ENCODE results near the gene SLC7A6.
A peak's percentile ranks its signal among the peaks of the same experiment; 100 is the strongest.

The SLC7A6 gene

DNA sequence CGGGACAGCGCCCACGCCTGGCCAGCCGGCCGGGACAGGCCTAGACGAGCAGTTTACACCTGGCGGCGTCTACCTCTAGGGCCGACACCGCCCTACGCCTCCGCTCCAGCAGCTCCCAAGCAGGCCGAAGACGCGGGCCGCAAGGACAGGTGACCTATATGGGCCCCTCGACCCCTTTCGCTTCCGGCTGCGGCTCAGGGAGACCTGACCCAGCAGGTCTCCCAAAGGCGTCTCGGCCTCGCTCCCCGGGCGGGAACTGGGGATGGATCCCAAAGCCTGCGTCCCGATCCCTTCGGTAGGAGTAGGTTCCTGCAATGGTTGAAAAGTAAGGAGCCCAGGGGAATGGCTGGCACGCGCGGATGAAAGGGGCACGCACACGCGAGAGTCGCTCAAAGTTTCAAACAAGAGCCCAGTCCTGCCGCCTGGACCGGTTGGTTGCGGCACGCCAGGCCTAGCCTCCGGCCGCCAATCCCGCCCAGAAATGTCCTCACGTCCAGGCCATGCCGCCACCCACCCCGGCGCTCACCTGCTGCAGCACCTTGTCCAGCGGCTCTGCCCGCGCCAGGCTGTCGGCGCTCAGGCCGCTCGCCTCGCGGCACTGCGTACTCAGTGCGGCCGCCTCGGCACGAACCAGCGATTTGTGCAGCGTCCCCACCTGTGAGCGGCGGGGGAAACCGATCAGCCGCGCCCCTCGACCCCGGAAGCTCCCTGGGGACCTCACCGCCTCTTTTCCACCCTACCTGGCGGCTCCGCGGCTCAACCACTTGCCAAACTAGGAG lies 29.0 kb upstream of the SLC7A6 start:
- no peak for DNase-seq

- DNase-seq = no peak
Measured at GRCh38 chr16:68235887-68236136, 28.5 kb upstream of the SLC7A6 start, which contains the start of gene ESRP2. Gene ESRP2, minus strand, starts transcription at chr16:68236127. Its CDS starts 82 bp downstream, at chr16:68236045.

DNA sequence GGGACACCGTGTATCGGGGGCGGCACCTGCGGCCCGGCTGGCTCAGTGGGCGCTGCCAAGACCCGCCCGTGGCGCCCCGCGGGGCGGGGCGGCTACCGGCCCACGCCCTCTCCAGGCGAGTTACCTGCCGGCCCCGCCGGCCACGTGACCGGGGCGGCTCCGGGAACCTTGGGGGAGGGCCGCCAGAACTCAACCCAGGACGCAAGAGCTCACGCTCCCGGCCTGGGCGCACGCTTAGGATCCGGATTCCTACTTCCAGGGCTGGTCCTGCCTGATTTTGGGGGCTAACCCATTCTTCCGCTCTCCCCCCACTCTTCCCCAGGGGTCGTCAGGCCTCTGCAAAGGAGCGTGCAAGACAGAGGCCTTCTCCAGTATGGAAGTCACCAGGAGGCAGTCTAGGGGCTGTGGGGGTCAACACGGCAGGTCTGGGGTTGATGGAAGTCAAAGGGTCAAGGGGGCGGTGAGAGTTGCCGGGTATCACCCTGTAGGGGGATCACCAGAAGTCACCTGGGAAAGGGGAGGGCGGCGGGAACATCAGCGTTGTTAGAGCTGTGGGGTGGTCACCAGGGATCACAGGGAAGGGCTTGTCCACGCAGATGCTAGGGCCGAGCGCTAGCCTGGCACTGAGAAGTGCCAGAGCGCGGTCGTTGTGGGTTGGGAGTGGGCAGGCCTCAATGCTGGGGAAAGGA lies 28.0 kb upstream of the SLC7A6 start:
- peak; percentile 45 for DNase-seq

GRCh38 chr16:68236826-68237242 lies 27.5 kb upstream of the SLC7A6 start:
- no peak for DNase-seq

DNA sequence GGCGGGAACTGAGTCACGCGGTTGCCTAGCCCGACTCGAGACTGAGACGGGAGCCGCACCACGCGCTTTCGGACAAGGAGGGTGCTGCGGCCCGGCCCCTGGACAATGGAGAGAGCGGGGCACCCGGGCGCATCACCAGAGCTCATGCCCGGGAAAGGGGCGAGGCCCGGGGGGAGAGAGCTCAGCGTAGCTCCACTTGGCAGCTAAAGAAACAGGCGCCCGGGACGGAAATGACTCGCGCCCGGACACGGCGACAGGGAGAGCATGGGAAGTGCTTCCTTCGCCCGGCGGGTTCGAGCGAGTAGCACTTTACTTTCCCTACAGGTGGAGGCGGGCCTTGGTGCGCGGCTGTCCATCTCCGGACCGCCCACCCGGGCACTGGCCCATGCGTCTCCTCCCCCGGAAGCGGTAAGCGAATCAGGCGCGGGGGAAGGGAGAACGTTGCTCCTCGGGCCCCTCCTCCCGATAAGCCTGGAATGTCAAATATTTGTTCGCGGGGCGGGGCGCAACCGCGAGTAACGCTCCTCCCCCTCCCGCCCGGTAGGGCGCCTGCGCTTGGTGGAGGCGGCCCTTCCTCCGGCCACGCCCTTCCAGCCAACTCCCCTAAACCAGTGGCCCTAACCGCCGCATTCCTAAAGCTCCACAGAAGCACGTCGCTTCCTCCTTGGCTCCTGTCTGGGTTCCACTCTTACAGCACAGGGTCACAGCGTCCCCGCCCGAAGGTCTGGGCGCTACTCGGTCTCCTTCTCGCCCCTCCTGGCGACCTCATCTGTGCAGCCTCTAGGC lies 26.9 kb upstream of the SLC7A6 start:
- DNase-seq = peak; percentile 53

GRCh38 chr16:68238029-68238345 lies 26.3 kb upstream of the SLC7A6 start:
- no peak for DNase-seq

DNA sequence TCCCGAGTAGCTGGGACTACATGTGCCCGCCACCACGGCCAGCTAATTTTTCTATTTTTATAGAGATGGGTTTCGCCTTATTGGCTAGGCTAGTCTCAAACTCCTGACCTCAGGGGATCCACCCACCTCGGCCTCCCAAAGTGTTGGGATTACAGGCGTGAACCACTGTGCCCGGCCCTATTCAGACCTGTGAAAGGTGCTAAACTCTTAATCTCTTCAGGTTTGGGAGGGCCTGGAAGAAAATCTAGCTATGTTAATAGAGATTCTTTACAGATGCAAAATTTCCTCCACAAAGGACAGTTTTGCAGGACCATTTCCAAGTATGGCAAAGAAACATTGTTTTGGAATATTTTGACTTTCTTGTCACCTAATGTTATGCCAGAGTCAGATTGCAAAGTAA lies 22.2 kb upstream of the SLC7A6 start:
- DNase-seq = no peak

- DNase-seq = no peak
Measured at GRCh38 chr16:68242926-68243858, 21.1 kb upstream of the SLC7A6 start.

DNA sequence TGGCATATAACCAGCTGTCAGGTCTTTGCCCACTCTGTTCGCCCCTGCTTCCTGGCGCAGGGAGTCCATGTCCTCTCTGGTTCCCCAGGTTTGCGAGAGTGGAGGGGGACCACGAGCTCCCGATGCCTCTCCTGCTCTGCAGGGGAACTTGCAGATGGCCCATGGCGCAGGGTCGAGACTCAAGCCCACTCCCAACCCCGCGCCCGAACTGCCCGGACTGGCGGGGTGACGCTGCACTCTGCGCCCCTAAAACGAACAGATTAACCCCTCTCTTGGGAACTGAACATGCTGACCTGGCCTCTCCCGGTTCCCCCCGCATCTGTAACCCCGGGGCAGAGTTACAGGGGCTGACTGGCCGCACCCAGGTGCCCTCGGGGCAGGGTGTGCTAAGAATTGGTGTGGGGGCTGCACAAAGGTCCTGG lies 19.8 kb upstream of the SLC7A6 start:
- DNase-seq = no peak

- DNase-seq = peak; percentile 66
Measured at GRCh38 chr16:68244903-68245853, 19.1 kb upstream of the SLC7A6 start, which contains the start of gene PLA2G15. Gene PLA2G15, plus strand, starts transcription at chr16:68245373. Its CDS starts 54 bp downstream, at chr16:68245427.

- no peak for DNase-seq
Measured at GRCh38 chr16:68246121-68246520, 18.2 kb upstream of the SLC7A6 start.

DNA sequence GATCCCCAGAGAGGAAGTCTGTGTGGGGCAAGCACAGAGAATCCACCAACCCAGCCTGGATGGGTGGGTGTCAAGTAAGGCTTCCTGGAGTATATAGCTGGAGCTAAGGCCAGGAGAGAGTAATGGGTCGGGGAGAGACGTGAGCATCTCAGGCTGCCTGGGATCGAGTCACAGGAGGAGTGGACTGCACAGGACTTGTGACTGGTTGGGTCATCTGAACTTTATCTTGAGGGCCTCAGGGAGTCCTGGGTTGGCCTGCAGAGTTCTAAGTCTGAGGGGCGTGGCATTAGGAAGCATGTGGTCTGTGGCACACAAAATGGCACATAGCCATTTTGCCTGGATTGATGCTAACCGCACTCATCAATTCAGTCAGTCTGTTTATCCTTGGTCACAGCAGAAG lies 17.7 kb upstream of the SLC7A6 start:
- DNase-seq = no peak

- no peak for DNase-seq
Measured at GRCh38 chr16:68247400-68247799, 16.9 kb upstream of the SLC7A6 start.

GRCh38 chr16:68247932-68248331 lies 16.4 kb upstream of the SLC7A6 start:
- no peak for DNase-seq

DNA sequence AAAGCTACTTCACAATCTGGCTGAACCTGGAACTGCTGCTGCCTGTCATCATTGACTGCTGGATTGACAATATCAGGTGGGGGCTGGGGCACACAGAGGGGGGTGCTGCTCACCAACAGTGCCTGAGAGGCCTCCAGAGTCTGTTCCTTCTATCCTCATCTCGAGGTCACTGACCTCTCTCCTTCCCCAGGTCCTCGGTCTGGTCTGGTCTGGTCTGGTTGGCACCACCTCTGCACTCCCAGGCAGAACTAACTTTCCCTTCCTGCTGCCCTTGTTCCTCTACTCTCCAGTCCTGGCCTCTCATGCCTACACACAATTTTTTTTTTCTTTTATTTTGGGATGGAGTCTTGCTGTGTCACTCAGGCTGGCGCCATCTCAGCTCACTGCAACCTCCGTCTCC lies 15.0 kb upstream of the SLC7A6 start:
- DNase-seq = no peak

DNA sequence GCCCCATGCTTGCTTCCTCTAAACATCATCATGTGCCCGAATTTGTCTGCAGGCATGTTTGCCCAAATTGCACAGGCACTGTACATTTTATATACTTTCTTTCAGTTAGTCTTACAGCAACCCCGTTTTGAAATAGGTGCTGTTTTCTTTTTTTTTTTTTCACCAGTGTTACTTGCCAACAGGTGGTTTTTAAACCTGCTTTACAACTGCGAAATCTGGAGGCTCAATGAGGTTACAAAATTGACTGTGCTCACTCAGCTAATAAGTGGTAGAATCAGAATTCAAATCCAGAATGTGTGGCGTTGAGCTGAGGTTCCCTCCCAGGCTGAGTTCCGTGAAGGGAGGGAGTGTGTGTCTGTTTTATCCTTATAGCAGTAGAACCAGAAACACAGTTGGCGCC lies 13.4 kb upstream of the SLC7A6 start:
- no peak for DNase-seq

GRCh38 chr16:68251832-68252231 lies 12.5 kb upstream of the SLC7A6 start:
- no peak for DNase-seq

DNA sequence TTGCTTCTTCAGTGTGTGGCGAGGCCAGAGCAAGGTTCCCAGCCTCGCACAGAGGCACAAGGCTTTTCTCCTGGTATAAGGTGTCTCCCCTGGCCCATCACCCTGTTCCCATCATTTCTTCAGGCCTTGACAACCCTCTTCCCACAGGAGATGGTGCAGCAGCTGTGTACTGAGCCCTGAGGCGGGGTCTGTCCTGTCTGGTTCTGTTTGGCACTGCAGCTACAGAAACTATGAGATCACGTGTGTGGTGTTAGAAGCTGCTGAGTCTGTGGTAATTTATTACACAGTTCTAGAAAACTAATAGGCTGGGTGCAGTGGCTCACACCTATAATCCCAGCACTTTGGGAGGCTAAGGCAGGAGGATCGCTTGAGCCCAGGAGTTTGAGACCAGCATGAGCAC lies 11.9 kb upstream of the SLC7A6 start:
- DNase-seq = no peak

DNA sequence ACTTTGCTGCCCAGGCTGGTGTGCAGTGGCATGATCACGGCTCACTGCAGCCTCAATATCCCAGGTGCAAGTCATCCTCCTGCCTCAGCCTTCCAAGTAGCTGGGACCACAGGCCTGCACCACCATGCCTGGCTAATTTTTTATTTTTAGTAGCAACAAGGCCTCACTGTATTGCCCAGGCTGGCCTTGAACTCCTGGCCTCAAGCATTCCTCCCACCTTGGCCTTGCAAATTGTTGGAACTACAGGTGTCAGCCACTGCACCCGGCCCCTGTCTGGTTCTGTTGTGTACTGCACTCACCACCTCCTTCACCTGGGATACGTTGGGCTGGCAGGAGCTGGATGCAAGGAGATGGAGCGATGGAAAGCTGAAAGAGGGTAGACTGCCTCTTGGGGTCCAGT lies 10.6 kb upstream of the SLC7A6 start:
- DNase-seq = no peak

DNA sequence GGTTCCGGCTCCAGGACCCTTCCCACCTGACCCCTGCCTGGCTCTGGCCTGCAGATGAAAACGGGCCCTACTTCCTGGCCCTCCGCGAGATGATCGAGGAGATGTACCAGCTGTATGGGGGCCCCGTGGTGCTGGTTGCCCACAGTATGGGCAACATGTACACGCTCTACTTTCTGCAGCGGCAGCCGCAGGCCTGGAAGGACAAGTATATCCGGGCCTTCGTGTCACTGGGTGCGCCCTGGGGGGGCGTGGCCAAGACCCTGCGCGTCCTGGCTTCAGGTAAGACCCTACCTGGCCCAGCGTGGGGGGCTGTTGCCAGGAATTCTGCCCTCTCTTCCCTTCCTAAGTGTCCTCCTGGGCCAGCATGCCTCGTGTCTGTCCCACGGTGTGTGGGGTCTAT lies 8.6 kb upstream of the SLC7A6 start:
- no peak for DNase-seq

- DNase-seq = peak; percentile 8
Measured at GRCh38 chr16:68257251-68257905, 6.9 kb upstream of the SLC7A6 start.
